Activated CD4-positive, alpha-beta T cell treated with anti-CD3 and anti-CD28 coated beads, Interleukin-2, Interleukin-6, amounts not matched to agents 100 ng/mL and 50 ng/mL, durations not matched to agents 16 hours and 8 hours (primary cell): Measurements from ENCODE around the gene ACTG1.

ENCODE experiments used
- DNase-seq: peaks from one replicate; pipeline ENCODE4 v3.0.0-alpha.2; 2020

The ACTG1 gene

DNA sequence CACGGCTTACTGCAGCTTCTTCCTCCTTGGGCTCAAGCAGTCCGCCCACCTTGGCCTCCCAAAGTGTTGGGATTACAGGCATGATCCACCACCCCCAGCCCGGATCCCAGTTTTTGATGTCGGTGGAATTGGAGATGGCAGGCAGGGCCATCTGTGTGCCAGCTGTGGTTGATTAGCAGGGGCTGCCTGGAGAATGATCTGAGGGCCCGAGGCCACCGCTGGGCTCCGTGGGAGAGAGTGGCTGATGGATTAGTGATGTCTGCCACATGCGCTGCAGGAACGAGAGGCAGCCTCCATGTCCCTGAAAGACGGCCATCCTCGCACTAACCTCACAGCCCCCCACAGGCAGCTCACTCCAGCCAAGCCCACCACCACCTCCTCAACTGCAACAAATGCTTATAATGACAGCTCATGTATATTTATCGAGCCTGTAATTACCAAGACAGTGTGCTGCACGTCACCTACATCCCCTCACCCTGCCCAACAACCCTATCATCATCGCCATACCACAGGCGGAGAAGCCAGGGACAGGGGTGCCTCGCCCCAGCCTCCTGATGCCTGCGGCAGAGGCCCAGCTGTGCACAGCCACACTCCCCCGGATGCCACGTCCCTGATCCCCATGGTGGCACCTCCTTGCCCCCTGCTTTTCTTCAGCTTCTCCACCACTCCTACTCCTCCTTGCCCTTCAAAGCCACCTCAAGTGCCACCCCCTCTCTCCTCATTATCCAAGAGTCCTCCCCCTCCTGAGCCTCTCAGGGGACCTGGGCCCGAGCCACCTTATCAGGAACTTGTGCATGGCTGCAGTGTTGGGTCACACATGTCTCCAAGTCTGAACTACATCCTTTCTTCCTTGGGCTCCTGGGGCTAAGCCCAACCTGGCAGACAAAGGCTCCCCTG is 33.2 kb downstream of the ACTG1 start:
- DNase-seq, result no peak

- no peak for DNase-seq
These were observed 34.5 kb downstream of the ACTG1 start for GRCh38 chr17:81478119-81478518.

DNA sequence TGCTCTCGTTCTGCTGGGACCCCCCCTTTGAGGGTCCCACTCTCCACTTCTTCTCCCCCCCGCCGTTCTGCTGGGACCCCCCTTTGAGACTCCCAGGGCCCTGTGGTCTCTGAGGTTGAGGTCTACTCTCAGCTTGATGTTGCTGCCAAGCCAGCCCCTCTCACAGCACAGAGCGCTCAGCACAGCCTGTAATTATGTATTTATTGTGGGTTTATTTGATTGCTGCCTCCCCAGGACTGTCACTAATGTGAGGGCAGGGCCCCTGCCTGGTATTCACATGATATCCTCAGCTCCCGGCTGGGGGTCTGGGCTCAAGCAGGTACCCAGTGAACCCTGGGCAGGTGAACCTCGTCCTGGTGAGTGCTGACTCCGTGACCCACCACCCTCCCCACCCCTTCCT is 35.4 kb downstream of the ACTG1 start:
- no peak for DNase-seq

- no peak for DNase-seq
These were observed 36.0 kb downstream of the ACTG1 start for GRCh38 chr17:81476635-81477034.

DNA sequence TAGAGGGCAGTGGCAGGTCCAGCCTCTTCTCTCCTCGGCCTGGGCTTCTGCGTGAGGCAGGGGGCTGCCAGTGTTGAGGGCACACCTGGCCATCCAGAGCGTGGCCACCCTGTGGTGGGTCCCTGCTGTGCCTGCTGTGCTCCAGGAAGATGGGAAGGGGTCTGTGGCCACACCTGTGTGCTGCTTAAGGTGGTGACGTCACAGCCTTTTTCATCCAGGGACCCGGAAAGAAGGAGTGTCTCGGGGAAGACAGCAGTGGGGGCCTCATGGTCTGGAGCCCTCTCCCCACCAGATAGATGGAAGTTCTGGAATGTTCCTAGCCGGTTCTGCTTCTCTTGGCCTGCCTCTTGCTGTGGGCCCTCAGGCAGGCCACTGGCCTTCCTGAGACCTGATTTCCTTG is 36.5 kb downstream of the ACTG1 start:
- DNase-seq, result no peak

- DNase-seq, result no peak
These were observed 37.6 kb downstream of the ACTG1 start for GRCh38 chr17:81474958-81475357.

DNA sequence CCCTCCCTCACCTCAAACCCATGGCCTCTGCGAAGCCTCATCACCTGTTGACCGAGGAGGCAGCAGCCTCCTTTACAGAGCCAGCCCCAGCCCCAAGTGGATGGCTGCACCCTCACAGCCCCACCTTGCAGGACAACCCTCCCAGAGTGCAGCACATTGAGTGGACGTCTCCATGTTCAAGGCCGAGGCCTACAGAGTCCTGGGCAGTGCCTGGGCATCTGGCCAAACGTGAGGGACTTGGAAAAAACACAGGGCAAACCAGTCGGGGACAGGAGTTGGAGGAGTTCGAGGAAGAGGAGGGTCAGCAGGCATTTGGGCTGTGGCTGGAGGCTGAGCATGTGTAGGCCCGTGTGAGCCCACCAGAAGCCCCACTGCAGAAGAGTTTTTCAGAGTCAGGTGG is 39.6 kb downstream of the ACTG1 start:
- no peak for DNase-seq

GRCh38 chr17:81471818-81472456 is 40.7 kb downstream of the ACTG1 start:
- no peak for DNase-seq

DNA sequence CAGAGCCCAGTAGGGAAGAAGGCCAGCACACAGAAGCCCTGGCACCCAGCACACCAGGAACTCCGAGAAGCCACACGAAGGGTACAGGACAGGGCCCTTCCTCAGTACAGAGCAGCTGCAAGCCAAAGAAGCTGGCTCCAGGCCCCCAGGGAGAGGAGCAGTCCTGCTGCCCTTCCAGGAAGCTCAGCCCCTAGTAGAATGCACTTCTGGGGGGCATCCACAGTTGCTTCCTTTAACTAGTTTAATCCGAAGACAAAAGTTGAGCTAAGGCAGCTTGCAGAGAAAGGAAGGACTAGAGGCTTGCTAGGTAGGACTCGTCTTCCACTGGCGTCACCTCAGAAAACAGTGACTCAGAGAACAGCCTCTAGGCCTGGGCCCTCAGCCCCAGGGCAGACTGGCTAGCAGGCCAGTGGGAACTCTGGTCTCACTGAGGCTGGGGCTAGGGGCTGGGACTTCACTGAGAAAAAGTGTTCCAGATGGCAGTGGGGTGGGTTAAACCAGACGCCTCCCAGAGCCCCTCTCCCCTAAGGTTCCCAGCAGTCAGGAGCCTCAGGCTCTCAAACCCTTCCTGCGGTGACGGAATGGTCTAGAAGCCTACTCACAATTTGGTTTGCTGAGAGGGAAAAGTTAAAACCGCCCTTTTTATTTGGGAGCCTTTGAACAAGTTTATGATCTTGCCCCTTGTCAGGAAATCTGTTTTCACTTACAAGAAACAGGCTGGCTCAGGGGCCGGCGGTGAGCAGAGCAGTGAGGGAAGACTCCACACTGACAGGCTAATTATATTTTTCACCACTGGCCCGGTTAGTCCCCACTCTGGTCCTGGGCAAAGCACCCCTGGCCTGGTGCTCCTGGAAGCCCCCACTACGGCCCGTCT is 41.4 kb downstream of the ACTG1 start:
- no peak for DNase-seq

- DNase-seq, result no peak
These were observed 42.2 kb downstream of the ACTG1 start for GRCh38 chr17:81470270-81470943.

- no peak for DNase-seq
These were observed 43.3 kb downstream of the ACTG1 start for GRCh38 chr17:81469266-81469665.

DNA sequence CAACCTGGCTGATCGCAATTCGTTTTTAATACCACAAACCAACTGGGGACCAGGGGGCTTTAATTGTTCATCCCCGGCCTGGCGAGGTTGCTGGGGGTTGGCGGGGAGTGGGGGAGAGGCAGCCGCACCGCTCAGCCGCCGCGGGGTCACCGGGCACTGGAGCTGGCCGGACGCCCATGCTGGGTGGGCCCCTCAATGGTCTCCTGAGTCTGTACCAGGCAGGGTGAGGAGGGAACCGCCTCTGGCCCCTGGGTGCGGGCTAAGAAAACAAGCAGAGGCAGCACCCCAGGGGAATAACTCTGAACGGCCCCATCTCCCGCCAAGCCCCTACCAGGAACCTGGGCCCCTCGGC is 43.9 kb downstream of the ACTG1 start:
- DNase-seq, result no peak

- DNase-seq, result no peak
These were observed 44.4 kb downstream of the ACTG1 start for GRCh38 chr17:81468111-81468769.

GRCh38 chr17:81466564-81467472 is 45.8 kb downstream of the ACTG1 start:
- DNase-seq, result no peak

- no peak for DNase-seq
These were observed 46.7 kb downstream of the ACTG1 start for GRCh38 chr17:81465910-81466309.

- DNase-seq, result no peak
These were observed 48.0 kb downstream of the ACTG1 start for GRCh38 chr17:81464586-81464985.

DNA sequence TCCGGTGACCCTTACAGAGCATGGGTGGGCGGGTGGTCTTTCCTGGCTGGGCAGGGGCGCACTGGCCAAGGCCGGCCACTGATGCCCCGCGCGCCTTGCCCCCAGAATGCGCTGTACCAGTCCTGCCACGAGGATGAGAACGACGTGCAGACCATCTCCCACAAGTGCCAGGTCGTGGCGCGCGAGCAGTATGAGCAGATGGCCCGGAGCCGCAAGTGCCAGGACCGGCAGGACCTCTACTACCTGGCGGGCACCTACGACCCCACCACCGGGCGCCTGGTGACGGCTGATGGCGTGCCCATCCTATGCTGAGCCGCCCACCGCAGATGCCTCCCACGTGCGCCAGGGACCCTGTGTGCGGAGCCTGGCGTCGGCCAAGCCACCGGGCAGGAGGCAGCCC is 49.1 kb downstream of the ACTG1 start:
- DNase-seq, result no peak

- DNase-seq, result no peak
These were observed 50.0 kb downstream of the ACTG1 start for GRCh38 chr17:81462506-81463125.

DNA sequence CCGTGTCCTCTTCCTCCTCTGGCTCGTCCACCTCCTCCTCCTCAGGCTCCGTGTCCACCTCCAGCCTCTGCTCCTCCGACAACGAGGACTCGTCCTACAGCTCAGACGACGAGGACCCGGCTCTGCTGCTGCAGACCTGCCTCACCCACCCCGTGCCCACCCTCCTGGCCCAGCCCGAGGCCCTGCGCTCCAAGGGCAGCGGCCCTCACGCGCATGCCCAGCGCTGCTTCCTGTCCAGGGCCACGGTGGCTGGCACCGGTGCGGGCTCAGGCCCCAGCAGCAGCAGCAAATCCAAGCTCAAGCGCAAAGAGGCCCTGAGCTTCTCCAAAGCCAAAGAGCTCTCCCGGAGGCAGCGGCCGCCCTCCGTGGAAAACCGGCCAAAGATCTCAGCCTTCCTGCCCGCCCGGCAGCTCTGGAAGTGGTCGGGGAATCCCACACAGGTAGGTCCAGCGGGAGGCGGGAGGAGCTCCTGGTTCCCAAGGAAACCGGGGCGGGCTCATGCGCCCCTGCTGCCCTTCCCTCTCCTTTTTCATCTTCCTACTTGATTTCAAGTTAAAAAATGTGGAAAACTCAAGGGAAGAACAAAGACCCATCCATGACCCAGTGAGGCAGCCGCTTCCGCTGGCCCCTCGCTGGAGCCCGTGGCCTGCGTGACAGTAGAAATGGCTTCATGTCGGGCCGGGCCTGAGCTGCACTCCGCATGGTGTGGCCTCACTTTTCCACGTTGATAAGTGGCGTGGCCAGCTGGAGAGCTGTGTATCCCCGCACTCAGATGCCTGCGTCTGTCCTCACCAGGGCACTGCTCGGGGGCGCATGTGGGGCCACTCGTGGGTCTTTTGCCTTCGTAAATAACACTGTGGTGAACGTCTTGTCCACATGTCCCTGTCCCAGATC is 50.7 kb downstream of the ACTG1 start:
- DNase-seq, result no peak
